ENCODE measurements around the gene CD2. TPM values are rescaled to one million over a fixed set of nuclear protein-coding genes. Genes with fewer than 3 reads are reported as not detected.

The CD2 gene
- total RNA-seq, 2 donors from 2014 or later, result 0.57 to 1.3 TPM

DNA sequence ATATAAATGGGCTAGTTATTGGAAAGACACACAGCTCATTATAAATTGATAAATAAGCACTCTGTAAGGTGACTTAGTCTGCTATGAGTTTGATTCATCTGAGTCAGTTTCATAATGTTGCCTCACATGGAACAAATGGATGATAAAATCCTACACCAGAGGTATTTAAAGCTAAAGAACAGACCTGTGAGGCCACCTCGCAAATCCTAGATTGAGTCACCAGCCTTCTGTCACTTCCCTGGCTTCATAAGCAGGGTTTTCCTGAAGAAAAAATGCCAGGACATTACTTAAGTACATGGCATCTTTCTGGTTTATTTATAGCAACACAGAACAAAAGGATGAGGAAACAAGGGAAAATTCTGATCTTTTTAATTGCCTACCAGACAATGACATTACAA, 18.4 kb downstream of the CD2 start:
- Histone ChIP-seq H3K27me3 (replicated peaks; ENCODE audit: insufficient read depth) (no peaks in the 10 kb centered on the region), H3K36me3 (no peaks in the 10 kb centered on the region), H3K27ac (no peak overlapping the region), H3K9me3 (no peaks in the 10 kb centered on the region), H3K4me3 (no peak overlapping the region), H3K4me1 (replicated peaks) (no peaks in the 10 kb centered on the region)
- 18% methylated on average over 1 of the region's 1 CpG for WGBS
- intact Hi-C loops (cut with DNase I), result no loop called here
- no peak for DNase-seq (ENCODE audit: low spot score)
- TF ChIP-seq POLR2AphosphoS5 (IDR thresholded peaks at IDR 0.05) (no peak), POLR2A (IDR thresholded peaks at IDR 0.05) (no peak)
- TF ChIP-seq, protein P1, sequence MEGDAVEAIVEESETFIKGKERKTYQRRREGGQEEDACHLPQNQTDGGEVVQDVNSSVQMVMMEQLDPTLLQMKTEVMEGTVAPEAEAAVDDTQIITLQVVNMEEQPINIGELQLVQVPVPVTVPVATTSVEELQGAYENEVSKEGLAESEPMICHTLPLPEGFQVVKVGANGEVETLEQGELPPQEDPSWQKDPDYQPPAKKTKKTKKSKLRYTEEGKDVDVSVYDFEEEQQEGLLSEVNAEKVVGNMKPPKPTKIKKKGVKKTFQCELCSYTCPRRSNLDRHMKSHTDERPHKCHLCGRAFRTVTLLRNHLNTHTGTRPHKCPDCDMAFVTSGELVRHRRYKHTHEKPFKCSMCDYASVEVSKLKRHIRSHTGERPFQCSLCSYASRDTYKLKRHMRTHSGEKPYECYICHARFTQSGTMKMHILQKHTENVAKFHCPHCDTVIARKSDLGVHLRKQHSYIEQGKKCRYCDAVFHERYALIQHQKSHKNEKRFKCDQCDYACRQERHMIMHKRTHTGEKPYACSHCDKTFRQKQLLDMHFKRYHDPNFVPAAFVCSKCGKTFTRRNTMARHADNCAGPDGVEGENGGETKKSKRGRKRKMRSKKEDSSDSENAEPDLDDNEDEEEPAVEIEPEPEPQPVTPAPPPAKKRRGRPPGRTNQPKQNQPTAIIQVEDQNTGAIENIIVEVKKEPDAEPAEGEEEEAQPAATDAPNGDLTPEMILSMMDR (IDR thresholded peaks at IDR 0.05), result no peak

DNA sequence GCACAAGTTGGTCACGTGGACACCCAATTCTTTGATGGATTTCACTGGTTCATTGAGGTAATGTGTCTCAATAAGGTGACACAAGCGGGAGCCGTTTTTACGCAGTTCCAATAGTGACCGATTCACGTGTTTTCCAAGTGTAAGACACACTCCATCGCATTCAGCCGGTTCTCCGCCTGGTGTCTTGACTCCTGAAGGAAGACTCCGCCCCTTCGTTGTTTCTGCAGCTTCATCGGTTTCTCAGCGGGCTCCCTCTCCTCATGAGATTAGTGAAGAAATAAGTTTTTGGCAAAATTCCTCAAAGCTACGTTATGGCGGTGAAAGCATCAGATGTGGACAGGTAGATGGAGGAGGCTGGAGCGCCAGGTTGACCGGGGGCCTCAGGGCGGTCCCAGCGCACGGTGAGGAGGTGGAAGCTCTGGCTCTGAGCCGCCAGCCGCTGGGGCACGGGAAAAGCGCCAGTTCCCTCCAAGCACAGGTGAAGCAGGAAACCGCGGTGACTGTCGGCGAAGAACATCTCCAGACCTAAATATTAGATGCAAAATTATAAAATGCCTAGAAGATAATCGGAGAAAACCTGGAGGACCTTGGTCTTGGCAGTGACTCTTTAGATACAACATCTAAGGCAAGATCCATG, 21.0 kb downstream of the CD2 start:
- Histone ChIP-seq H3K4me3 (no peak overlapping the region), H3K9me3 (no peaks in the 10 kb centered on the region), H3K27me3 (replicated peaks; ENCODE audit: insufficient read depth) (no peaks in the 10 kb centered on the region), H3K4me1 (replicated peaks) (no peaks in the 10 kb centered on the region), H3K36me3 (no peaks in the 10 kb centered on the region), H3K27ac (no peak overlapping the region)
- TF ChIP-seq POLR2A (IDR thresholded peaks at IDR 0.05) (no peak), POLR2AphosphoS5 (IDR thresholded peaks at IDR 0.05) (no peak)
- TF ChIP-seq, protein P1 (IDR thresholded peaks at IDR 0.05), result no peak
- intact Hi-C loops (cut with DNase I), result no loop called here
- 75% methylated on average over 29 of the region's 29 CpGs for WGBS
- DNase-seq (ENCODE audit: low spot score), result no peak

DNA sequence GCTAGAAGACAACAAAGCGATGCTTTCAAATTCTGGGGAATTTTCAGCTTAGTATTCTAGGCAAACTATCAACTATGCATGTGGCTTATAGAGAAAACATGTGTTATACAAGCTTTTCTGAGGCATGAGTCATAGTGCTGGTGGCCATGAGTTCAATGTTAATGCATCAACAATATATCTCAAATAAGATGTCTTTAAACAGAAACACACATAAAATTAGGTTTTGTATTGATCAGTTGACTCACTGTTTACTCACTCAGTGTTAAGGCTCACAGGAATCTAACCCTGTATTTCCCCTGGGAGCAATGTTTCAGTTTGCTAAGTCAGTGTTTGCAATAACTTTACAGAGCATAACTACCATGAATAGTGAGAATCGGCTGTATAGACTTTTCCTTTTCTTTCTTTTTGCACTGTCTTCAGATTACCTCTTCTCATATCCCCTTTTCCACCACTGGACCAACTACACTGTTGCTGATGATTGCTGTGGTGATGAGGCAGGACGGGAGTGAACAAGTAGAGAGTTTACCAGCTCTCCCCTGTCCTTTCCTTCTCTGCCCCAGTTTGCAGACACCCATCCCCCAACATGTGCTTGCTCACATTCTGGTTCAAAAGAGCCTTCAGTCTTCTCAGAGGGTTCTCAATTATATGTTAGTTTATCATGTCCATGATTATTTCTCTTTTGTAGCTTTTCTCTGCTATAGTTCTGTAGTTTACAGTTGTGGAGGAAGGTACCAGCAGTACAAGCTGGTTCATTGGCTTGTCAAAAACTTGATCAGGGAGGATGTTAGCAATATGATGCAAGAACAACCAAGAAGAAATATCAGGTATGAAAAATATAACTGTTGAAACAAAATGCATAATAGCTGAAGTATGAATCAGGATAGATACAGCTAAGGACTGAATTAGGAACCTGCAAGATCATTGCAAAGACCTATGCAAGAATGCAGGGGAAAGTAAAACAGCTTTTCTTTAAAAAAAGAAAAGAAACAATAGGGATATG, 23.9 kb downstream of the CD2 start:
- TF ChIP-seq POLR2A (IDR thresholded peaks at IDR 0.05) (no peak), POLR2AphosphoS5 (IDR thresholded peaks at IDR 0.05) (no peak)
- TF ChIP-seq, protein P1 (IDR thresholded peaks at IDR 0.05), result no peak
- 60% methylated on average over 3 of the region's 3 CpGs for WGBS
- H3K36me3 ChIP-seq, result no peaks in the 10 kb centered on the region
- no peak overlapping the region for H3K4me3 ChIP-seq
- no peaks in the 10 kb centered on the region for H3K27me3 ChIP-seq (replicated peaks; ENCODE audit: insufficient read depth)
- no peaks in the 10 kb centered on the region for H3K4me1 ChIP-seq (replicated peaks)
- no peaks in the 10 kb centered on the region for H3K9me3 ChIP-seq
- intact Hi-C loops (cut with DNase I), result no loop called here
- DNase-seq (ENCODE audit: low spot score), result no peak
- no peak overlapping the region for H3K27ac ChIP-seq

DNA sequence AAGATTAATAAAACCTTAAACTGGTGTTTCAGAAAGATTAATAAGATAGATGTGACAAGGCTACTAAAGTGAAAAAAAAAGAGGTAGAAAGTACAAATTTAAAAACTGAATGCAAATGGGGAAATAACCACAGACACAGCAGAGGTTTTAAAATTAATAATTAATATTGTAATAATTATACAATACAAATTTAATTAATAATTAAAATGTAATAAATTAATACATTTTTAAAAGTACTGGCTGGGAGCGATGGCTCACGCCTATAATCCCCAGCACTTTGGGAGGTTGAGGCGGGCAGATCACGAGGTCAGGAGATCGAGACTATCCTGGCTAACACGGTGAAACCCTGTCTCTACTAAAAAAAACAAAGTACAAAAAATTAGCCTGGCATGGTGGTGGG, 26.8 kb downstream of the CD2 start:
- intact Hi-C loops (cut with DNase I), result no loop called here
- DNase-seq (ENCODE audit: low spot score), result no peak
- no peaks in the 10 kb centered on the region for H3K9me3 ChIP-seq
- H3K4me3 ChIP-seq, result no peak overlapping the region
- H3K27ac ChIP-seq, result no peak overlapping the region
- H3K36me3 ChIP-seq, result no peaks in the 10 kb centered on the region
- WGBS, result 98% methylated on average over 6 of the region's 6 CpGs
- TF ChIP-seq POLR2A (IDR thresholded peaks at IDR 0.05) (no peak), POLR2AphosphoS5 (IDR thresholded peaks at IDR 0.05) (no peak)
- TF ChIP-seq, protein P1 (IDR thresholded peaks at IDR 0.05), result no peak
- H3K27me3 ChIP-seq (replicated peaks; ENCODE audit: insufficient read depth), result no peaks in the 10 kb centered on the region
- no peaks in the 10 kb centered on the region for H3K4me1 ChIP-seq (replicated peaks)
